Measurements from ENCODE around the gene UBE2G1.

Gene UBE2G1

DNA sequence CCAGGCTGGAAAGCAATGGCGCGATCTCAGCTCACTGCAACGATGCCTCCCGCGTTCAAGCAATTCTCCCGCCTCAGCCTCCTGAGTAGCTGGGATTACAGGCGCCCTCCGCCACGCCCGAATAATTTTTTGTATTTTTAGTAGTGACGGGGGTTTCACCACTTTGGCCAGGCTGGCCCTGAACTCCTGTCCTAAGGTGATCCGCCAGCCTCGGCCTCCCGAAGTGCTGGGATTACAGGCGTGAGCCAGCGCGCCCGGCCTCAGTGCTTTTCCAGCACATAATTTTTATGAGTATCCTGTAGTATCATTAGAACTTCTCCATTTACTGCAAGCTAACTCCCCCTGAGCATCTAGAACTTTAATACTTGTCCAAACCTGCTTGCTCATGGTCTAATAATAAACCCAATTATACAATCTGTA lies 1.8 kb downstream of the UBE2G1 start:
- TF ChIP-seq, protein P1, sequence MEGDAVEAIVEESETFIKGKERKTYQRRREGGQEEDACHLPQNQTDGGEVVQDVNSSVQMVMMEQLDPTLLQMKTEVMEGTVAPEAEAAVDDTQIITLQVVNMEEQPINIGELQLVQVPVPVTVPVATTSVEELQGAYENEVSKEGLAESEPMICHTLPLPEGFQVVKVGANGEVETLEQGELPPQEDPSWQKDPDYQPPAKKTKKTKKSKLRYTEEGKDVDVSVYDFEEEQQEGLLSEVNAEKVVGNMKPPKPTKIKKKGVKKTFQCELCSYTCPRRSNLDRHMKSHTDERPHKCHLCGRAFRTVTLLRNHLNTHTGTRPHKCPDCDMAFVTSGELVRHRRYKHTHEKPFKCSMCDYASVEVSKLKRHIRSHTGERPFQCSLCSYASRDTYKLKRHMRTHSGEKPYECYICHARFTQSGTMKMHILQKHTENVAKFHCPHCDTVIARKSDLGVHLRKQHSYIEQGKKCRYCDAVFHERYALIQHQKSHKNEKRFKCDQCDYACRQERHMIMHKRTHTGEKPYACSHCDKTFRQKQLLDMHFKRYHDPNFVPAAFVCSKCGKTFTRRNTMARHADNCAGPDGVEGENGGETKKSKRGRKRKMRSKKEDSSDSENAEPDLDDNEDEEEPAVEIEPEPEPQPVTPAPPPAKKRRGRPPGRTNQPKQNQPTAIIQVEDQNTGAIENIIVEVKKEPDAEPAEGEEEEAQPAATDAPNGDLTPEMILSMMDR (IDR thresholded peaks at IDR 0.05; ENCODE audit: extremely low read depth, insufficient read depth, missing control alignments), result no peak

DNA sequence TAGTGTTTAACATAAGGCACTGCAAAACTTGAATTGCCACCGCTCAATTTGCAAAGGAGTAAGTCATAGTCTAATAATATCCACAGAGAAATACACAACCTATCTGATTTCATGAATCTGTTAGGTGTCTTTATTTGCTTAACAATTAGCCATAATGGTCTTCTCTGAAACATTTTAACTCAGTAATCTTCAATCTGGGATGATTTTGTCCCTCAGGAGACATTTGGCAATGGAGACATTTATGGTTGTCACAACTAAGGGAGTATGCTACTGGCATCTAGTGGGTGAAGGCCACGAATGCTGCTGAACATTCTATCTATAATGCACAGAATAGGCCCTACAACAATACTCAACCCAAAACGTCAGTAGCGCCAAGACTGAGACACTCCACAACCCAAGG lies 4.3 kb downstream of the UBE2G1 start:
- no peak for DNase-seq (ENCODE audit: low spot score)
- TF ChIP-seq, protein P1 (IDR thresholded peaks at IDR 0.05; ENCODE audit: extremely low read depth, insufficient read depth, missing control alignments), result peak; percentile 25
- in situ Hi-C loops (cut with MboI; ENCODE audit: low pct_unique_long_range_greater_than_20kb, low sequenced_read_pairs, unreplicated experiment), result no loop called here

More for the DNA sequence above, 1.8 kb downstream of the UBE2G1 start:
- DNase-seq (ENCODE audit: low spot score), result no peak
- in situ Hi-C loops (cut with MboI; ENCODE audit: low pct_unique_long_range_greater_than_20kb, low sequenced_read_pairs, unreplicated experiment), result no loop called here

DNA sequence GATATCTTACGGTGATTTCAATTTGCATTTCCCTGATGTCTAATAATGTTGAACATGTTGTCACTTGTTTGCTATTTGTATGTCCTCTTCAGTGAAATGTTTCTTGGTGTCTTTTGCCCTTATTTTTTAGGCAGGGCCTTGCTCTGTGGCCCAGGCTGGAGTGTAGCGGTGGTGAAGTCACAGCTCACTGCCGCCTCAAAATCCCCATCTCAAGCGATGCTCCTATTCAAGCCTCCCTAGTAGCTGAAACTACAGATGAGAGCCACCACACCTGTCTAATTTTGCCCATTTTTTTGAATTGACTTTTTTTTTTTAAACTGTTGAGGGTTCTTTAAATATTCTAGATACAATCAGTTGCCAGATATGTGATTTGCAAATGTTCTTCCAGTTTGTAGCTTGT lies 8.3 kb downstream of the UBE2G1 start:
- no peak for DNase-seq (ENCODE audit: low spot score)
- TF ChIP-seq, protein P1 (IDR thresholded peaks at IDR 0.05; ENCODE audit: extremely low read depth, insufficient read depth, missing control alignments), result no peak
- in situ Hi-C loops (cut with MboI; ENCODE audit: low pct_unique_long_range_greater_than_20kb, low sequenced_read_pairs, unreplicated experiment), result no loop called here

DNA sequence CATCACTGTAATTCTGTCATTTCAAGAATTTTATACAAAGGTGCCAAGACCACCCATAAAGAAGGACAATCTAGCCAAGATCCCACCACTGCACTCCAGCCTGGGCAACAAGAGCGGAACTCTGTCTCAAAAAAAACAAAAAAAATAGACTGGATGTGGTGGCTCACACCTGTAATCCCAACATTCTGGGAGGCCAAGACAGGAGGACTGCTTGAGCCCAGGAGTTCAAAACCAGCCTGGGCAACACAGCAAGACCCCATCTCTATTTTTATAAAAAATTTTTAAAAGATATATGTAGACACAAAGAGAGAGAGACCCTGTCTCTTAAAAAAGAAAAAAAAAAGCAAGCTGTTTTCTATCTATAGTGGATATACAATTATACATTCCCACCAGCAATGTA lies 8.8 kb downstream of the UBE2G1 start:
- no peak for DNase-seq (ENCODE audit: low spot score)
- TF ChIP-seq, protein P1 (IDR thresholded peaks at IDR 0.05; ENCODE audit: extremely low read depth, insufficient read depth, missing control alignments), result no peak
- in situ Hi-C loops (cut with MboI; ENCODE audit: low pct_unique_long_range_greater_than_20kb, low sequenced_read_pairs, unreplicated experiment), result no loop called here

DNA sequence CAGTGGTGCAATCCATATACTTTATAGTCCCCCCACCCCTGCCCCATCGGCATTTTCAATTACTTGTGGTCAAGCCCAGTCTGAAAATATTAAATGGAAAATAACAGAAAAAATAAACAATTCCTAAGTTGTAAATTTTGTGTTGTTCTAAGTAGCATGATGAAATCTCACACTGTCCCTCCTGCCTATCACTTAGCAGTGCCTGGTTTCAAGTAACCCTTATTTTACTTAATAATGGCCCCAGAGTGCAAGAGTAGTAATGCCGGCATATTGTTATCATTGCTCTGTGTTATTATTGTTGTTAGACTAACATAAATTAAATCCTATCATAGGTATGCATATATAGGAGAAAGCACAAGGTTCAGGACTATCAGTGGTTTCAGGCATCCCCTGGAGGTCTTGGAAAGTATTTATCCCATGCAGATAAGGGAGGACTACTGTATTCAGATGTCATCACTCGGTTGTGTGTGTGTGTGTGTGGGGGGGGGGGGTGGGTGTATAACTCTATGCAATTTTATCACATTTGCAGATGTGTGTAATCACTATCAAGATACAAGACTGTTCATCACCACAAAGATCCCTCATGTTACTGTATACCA lies 9.3 kb downstream of the UBE2G1 start:
- in situ Hi-C loops (cut with MboI; ENCODE audit: low pct_unique_long_range_greater_than_20kb, low sequenced_read_pairs, unreplicated experiment), result no loop called here
- DNase-seq (ENCODE audit: low spot score), result no peak
- TF ChIP-seq, protein P1 (IDR thresholded peaks at IDR 0.05; ENCODE audit: extremely low read depth, insufficient read depth, missing control alignments), result no peak

DNA sequence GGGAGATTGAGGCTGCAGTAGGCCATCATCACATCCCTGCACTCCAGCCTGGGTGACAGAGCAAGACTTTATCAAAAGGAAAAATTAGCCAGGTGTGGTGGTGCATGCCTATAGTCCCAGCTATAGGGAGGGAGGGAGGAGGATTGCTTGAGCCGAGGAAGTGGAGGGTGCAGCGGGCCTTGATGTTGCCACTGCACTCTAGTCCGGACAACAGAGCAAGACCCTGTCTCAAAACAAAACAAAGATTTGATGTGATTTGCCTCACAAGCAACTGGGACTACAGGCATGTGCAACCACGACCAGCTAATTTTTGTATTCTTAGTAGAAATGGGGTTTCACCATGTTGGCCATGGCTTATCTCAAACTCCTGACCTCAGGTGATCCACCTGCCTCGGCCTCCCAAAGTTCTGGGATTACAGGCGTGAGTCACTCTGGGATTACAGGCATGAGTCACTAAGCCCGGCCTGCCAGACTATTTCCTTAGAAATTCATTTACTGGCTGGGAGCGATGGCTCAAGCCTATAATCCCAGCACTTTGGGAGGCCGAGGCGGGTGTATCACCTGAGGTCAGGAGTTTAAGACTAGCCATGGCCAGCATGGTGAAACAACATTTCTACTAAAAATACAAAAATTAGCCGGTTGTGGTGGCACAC lies 11.5 kb downstream of the UBE2G1 start:
- DNase-seq (ENCODE audit: low spot score), result no peak
- in situ Hi-C loops (cut with MboI; ENCODE audit: low pct_unique_long_range_greater_than_20kb, low sequenced_read_pairs, unreplicated experiment), result no loop called here
- TF ChIP-seq, protein P1 (IDR thresholded peaks at IDR 0.05; ENCODE audit: extremely low read depth, insufficient read depth, missing control alignments), result no peak

All from GM13977 (cell line).